GM12874 (cell line): ENCODE measurements around the gene AKR7A3.
"Not testable (repeated sequence)": the region's sequence is repeated elsewhere in the genome, so short reads cannot be mapped to it uniquely, and the experiment has no call there.

Experiments
- TF ChIP-seq, protein P1 (sequence below): IDR thresholded peaks from 2 replicates; pipeline ENCODE4 v1.5.1; 2011; ENCODE audit warnings: low read depth, mild to moderate bottlenecking, control low read depth, low read length, moderate library complexity; ENCODE audit not compliant: insufficient read depth

Gene AKR7A3

DNA sequence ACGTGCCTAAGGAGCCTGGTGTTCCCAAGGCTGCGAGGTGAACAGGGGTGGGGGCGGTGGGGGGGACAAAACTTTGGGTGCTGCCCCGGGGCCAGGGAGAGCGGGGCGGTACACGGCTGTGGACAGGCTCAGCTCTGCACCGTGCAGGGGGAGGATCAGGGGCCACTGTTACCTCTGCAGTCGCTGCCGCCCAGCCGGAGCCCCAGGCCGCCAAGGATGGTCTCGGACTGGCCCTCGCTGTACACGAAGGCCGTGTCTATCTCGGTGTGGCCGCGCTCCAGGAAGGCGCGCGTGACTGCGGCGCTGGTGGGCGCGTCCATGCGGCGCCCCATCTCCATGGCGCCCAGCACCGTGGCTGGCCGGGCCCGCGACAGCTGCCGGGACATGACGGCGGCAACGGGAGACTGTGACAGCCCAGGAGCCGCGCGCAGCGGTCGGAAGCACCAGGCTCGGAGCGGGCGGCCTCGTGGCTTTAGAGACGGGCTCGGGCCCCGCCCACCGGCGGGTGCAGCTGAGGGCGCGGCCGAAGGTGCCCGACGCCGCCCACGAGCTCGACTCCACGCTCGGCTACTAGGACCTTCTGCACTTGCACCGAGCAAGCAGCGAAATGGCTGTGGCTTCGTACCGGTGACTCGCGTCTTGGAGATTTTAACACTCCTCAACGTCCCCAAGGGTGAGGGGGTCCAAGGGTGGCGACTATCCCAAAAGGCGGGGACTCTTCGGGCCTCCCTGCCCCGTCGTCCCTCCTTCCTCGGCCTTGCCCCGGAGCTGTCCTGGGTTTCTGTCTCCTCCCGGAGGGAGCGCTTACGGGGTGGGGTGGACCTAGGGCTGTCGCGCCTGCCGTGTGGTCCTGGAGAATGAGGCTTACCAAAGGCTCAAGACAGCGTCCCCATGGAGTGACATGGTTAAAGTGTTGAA, at the start of gene AKR7A3:
TSS of gene AKR7A3 (minus strand) at position 447 of the 918 bp plus-strand sequence. CDS start at position 386, 61 bp downstream.
- TF ChIP-seq, protein P1, sequence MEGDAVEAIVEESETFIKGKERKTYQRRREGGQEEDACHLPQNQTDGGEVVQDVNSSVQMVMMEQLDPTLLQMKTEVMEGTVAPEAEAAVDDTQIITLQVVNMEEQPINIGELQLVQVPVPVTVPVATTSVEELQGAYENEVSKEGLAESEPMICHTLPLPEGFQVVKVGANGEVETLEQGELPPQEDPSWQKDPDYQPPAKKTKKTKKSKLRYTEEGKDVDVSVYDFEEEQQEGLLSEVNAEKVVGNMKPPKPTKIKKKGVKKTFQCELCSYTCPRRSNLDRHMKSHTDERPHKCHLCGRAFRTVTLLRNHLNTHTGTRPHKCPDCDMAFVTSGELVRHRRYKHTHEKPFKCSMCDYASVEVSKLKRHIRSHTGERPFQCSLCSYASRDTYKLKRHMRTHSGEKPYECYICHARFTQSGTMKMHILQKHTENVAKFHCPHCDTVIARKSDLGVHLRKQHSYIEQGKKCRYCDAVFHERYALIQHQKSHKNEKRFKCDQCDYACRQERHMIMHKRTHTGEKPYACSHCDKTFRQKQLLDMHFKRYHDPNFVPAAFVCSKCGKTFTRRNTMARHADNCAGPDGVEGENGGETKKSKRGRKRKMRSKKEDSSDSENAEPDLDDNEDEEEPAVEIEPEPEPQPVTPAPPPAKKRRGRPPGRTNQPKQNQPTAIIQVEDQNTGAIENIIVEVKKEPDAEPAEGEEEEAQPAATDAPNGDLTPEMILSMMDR: not testable (repeated sequence)

DNA sequence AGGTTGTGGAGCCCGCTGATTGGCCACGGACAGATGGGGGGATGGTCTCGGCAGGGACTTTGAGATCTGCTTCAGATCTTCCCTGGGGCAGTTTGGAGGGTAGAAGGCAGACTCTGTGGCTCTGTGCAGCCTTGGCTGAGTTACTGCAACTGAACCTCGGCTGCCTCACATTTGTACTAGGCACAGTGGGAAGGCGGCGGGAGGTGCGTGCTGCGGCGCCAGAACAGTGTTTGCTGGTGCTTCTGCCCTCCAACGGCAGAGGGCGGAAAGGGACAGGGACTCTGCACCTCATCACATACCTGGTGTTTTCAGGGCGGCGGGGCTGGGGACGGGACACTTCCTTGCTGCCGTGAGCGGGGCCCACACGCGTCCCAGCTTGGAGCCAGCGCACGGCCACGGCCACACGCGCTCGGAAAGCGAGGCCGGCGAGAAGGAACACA, 49.8 kb upstream of the AKR7A3 start:
- TF ChIP-seq, protein P1: no peak

DNA sequence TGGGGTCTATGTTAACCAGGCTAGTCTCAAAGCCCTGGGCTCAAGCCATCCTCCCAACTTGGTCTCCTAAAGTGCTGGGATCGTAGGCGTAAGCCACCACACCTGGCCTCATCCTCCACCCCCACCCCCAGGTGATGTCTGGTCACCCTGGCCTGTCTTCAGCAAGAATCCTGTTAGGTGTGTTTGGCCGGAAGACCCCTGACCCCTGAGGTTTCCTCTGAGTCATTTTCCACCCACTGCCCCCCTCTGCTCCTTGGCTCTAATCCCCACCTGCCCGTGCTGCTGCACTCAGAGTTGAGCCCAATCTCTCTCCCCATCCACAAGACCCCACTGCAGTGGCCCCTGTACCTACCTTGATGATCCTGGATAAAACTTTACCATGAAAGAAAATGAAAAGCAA, 48.7 kb upstream of the AKR7A3 start:
- TF ChIP-seq, protein P1: no peak

DNA sequence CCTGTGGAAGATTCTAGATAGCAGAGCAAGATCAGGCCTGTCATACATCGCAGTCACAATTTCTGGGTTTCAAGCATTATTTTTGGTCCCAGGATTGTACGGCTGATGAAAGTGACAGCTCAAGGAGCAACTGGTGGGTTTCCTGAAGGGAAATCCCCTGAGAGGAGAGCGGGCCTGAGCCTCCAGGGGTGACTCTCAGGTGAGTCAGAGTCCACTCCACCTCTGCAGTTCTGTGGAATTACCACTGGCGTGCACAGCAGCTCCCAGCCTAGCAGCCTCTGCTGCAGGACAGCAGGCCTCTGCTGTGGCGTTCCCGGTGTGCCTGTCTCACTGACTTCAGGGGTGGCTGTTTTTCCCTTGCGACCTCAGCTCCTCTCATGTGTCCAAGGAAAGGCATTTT, 48.0 kb upstream of the AKR7A3 start:
- TF ChIP-seq, protein P1: no peak

DNA sequence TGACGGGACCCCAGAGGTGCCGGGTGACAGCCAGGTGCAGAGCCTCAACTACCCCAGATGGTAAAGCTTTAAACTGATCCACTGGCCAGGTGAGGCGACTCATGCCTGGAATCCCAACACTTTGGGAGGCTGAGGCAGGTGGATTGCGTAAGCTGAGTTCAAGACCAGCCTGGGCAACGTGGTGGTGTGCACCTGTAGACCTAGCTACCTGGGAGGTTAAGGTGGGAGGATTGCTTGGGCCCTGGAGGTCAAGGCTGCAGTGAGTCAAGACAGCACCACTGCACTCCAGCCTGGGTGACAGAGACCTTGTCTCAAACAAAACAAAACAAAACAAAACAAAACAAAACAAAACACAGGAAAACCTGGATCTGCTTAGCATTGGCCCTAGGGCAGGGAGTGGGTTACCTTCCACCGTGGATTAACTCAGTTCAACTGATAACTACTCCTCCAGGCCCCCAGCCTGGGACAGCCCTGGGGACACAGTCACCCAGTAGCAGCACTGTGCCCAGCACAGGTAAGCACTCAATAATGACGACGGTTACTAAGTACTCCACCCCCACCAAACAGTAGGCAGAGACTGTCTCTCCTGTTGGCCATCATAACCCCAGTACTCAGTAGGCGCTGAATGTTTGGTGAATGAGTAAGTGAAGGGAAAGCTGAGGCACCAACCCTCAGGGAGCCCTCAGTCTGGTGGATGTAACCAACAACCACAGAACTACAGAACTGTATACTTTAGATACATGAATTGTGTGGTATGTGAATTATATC, 45.2 kb upstream of the AKR7A3 start:
- TF ChIP-seq, protein P1: no peak

DNA sequence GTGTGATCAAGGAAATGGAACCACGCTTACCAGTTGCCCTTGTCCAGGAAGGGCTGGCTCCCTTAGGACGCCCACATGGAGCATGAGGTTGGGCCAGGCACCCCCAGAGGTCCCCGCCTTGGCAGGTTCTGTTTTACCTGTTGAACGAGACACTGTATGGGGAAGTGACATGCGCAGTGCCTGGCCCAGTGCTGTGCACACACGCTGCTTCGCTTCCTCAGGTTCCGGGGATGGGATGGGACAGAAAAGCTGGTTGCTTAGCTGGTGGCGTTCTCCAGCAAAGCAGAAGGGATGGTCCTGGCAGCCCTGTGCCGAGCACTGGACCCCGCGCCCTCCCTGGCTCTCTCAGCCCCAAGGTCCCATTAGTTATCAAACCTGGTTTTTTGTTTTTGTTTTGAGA, 44.3 kb upstream of the AKR7A3 start:
- TF ChIP-seq, protein P1: no peak

DNA sequence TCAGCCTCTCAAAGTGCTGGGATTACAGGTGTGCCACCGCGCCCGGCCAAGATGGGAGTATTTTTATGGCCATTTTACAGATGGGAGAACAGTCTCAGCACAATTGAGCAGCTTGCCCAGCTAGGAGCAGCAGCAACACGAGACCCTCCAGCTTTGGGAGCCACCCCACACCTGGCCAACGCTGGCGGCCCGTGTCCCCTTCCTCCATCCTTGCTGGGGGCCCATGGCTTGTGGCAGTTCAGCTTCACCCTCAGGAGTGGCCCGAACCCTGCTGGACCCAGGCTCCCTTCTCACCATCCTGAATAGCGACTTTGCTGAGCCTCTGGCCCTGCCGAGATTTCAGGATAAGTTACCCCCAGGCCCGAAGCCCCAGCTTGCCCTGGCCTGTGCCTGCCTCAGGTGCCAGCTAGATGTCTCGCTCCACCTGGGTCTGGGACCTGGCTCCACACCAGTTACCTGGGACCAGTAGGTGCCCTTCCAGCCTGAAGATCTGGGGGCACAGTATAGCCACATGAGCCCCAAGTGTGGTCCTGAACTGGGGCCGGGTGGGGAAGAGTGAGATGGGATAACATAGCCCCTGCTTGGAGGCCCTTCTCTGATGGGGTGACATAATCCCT, 42.8 kb upstream of the AKR7A3 start:
- TF ChIP-seq, protein P1: no peak
